ENCODE data around the gene CD209. TPM values are rescaled to one million over a fixed set of nuclear protein-coding genes. Genes with fewer than 3 reads are reported as not detected.
A peak's percentile ranks its signal among the peaks of the same experiment; 100 is the strongest.

The CD209 gene
- total RNA-seq, 1 donor from 2014 or later = not detected

DNA sequence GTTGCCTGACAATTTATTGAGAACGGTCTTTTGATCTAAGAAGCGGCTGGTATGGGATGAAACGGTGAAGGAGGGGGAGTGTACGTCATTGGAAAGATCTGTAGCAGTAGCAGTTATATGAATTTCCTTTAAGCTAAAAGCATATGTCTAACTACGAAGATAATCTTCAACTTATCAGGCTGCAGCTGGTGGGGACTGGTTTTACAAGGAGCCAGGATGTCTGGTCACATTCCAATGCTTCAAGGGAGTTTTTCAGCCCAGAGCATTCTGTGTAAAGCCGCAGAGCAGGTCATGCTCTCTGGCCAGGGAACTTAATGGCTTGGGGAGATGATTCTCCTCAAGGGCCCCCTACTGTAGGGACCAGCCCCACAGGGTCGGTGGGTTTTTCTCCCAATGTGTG is 44.9 kb upstream of the CD209 start:
- no peak overlapping the region for H3K4me3 ChIP-seq
- Mint-ChIP-seq H3K9me3 (peaks cover 3% of the 10 kb centered on the region), H3K27me3 (ENCODE audit: insufficient read depth, low read depth) (peaks cover 51% of the 10 kb centered on the region), H3K4me1 (no peaks in the 10 kb centered on the region), H3K36me3 (no peaks in the 10 kb centered on the region), H3K27ac (no peak overlapping the region), H3K4me3 (no peak overlapping the region)
- no peaks in the 10 kb centered on the region for H3K36me3 ChIP-seq
- peaks cover 64% of the 10 kb centered on the region for H3K27me3 ChIP-seq
- no peak overlapping the region for H3K27ac ChIP-seq
- H2AFZ ChIP-seq (replicated peaks) = no peak overlapping the region
- H3K4me2 ChIP-seq = no peak overlapping the region
- no peak for TF ChIP-seq EZH2phosphoT487 (IDR thresholded peaks at IDR 0.05)
- TF ChIP-seq CTCF (IDR thresholded peaks at IDR 0.05) = no peak
- no peak for TF ChIP-seq EZH2 (IDR thresholded peaks at IDR 0.05)
- H3K79me2 ChIP-seq (ENCODE audit: low read depth) = no peaks in the 10 kb centered on the region
- peaks cover 15% of the 10 kb centered on the region for H4K20me1 ChIP-seq (ENCODE audit: low read depth)
- peaks cover 4% of the 10 kb centered on the region for H3F3A ChIP-seq (ENCODE audit: low read depth)
- H3K4me1 ChIP-seq = peaks cover 5% of the 10 kb centered on the region
- no peak overlapping the region for H3K9ac ChIP-seq
- H3K9me3 ChIP-seq (ENCODE audit: low read depth) = no peaks in the 10 kb centered on the region
- DNase-seq (ENCODE audit: low spot score) = no peak

DNA sequence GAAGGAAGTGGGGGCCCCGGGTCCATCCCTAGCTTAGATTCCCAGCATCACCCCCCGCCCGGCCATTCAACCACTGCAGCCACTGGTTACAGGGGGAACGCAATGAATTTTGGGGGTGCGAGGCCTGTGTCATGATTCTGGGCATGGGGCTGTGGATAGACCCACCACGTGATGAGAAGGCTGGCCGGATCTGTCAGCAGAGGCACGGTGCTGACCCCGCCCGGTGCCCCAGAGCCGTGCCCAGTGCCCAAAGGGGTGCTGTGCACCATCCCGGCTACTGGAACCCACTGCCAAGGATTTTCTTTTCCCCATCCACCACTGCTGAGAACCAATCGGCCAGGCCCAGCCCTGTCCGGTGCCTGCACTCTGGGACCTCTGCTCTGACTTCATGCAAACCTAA is 43.1 kb upstream of the CD209 start:
- Histone ChIP-seq H3K4me3 (no peak overlapping the region), H3K36me3 (no peaks in the 10 kb centered on the region), H3K4me1 (peaks cover 5% of the 10 kb centered on the region), H3K9me3 (ENCODE audit: low read depth) (no peaks in the 10 kb centered on the region), H4K20me1 (ENCODE audit: low read depth) (peaks cover 16% of the 10 kb centered on the region), H3K9ac (no peak overlapping the region), H3K27me3 (peaks cover 83% of the 10 kb centered on the region), H3K4me2 (no peak overlapping the region), H3K27ac (no peak overlapping the region), H3F3A (ENCODE audit: low read depth) (peaks cover 10% of the 10 kb centered on the region), H2AFZ (replicated peaks) (no peak overlapping the region), H3K79me2 (ENCODE audit: low read depth) (no peaks in the 10 kb centered on the region)
- no peak for DNase-seq (ENCODE audit: low spot score)
- Mint-ChIP-seq H3K27ac (no peak overlapping the region), H3K4me3 (no peak overlapping the region), H3K36me3 (no peaks in the 10 kb centered on the region), H3K27me3 (ENCODE audit: insufficient read depth, low read depth) (peaks cover 67% of the 10 kb centered on the region), H3K9me3 (peaks cover 7% of the 10 kb centered on the region), H3K4me1 (no peaks in the 10 kb centered on the region)
- TF ChIP-seq CTCF (IDR thresholded peaks at IDR 0.05) (no peak), EZH2phosphoT487 (IDR thresholded peaks at IDR 0.05) (no peak), EZH2 (IDR thresholded peaks at IDR 0.05) (no peak)

DNA sequence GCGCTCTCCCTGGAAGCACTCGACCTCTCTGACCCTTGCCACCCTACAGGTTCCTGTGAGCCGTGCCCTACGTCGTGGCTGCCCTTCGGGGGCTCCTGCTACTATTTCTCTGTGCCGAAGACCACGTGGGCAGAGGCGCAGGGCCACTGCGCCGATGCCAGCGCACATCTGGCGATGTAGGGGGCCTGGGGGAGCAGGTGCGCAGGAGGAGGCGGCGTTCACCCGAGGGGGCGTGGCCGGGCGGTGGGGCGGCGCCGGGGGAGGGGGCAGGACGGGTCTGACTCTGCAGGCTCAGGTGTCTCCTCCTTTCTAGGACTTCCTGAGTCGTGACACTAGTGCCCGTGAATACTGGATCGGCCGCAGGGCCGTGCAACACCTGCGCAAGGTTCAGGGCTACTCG is 42.1 kb upstream of the CD209 start:
- Mint-ChIP-seq H3K36me3 (no peaks in the 10 kb centered on the region), H3K4me3 (no peak overlapping the region), H3K4me1 (no peaks in the 10 kb centered on the region), H3K27me3 (ENCODE audit: insufficient read depth, low read depth) (peaks cover 65% of the 10 kb centered on the region), H3K9me3 (peaks cover 7% of the 10 kb centered on the region), H3K27ac (no peak overlapping the region)
- H3K79me2 ChIP-seq (ENCODE audit: low read depth) = no peaks in the 10 kb centered on the region
- no peak overlapping the region for H2AFZ ChIP-seq (replicated peaks)
- DNase-seq (ENCODE audit: low spot score) = peak; percentile 39
- peaks cover 5% of the 10 kb centered on the region for H3K4me1 ChIP-seq
- TF ChIP-seq CTCF (IDR thresholded peaks at IDR 0.05) (no peak), EZH2phosphoT487 (IDR thresholded peaks at IDR 0.05) (no peak), EZH2 (IDR thresholded peaks at IDR 0.05) (peak; percentile 22)
- peak overlapping the region; percentile 64 for H3K4me2 ChIP-seq
- H3K27me3 ChIP-seq = peaks cover 90% of the 10 kb centered on the region
- no peak overlapping the region for H3K4me3 ChIP-seq
- H4K20me1 ChIP-seq (ENCODE audit: low read depth) = peaks cover 16% of the 10 kb centered on the region
- no peak overlapping the region for H3K9ac ChIP-seq
- peaks cover 10% of the 10 kb centered on the region for H3F3A ChIP-seq (ENCODE audit: low read depth)
- H3K36me3 ChIP-seq = no peaks in the 10 kb centered on the region
- H3K9me3 ChIP-seq (ENCODE audit: low read depth) = no peaks in the 10 kb centered on the region
- H3K27ac ChIP-seq = no peak overlapping the region

Measured in neural progenitor cell (in vitro differentiated cells).